Ovary (tissue), 3 donors: ENCODE results near the gene RNF208.

Experiments
- EP300 ChIP-seq: sonication (generic); formaldehyde crosslinking; IDR thresholded peaks from one replicate; pipeline ENCODE4 v1.6.1; 2017; ENCODE audit warnings: antibody characterized with exemption
- POLR2A ChIP-seq: fragments of 450-650 bp; IDR thresholded peaks from one replicate; pipeline ENCODE4 v1.6.1; 2017; ENCODE audit warnings: antibody characterized with exemption, mild to moderate bottlenecking, moderate library complexity
- TF ChIP-seq, protein P1 (sequence below), 3 donors: fragments of 450-650 bp in 2 of 3; fragments of 200-600 bp in 1 of 3; IDR thresholded peaks; one replicate each; pipeline versions ENCODE4 v1.5.1 to v1.8.0; 2016 to 2022; ENCODE audit warnings: antibody characterized with exemption in 3 of 3, mild to moderate bottlenecking in 1 of 3
- donor health status: DM: no; HTN: no; CAD: no.

DNA sequence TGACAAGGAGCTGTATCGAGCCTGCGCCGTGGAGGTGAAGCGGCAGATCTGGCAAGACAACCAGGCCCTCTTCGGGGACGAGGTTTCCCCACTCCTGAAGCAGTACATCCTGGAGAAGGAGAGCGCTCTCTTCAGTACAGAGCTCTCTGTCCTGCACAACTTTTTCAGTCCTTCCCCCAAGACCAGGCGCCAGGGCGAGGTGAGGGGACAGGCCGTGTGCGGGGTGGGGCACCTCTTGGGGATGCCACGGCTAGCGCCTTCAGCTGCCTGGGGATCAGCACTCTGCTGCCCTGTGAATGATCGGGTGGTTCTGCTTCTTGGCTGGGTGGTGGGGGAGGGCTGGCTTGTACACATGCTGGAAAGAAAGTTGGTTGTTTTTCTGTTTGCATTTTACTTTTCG lies 34.8 kb upstream of the RNF208 start:
- TF ChIP-seq, protein P1, sequence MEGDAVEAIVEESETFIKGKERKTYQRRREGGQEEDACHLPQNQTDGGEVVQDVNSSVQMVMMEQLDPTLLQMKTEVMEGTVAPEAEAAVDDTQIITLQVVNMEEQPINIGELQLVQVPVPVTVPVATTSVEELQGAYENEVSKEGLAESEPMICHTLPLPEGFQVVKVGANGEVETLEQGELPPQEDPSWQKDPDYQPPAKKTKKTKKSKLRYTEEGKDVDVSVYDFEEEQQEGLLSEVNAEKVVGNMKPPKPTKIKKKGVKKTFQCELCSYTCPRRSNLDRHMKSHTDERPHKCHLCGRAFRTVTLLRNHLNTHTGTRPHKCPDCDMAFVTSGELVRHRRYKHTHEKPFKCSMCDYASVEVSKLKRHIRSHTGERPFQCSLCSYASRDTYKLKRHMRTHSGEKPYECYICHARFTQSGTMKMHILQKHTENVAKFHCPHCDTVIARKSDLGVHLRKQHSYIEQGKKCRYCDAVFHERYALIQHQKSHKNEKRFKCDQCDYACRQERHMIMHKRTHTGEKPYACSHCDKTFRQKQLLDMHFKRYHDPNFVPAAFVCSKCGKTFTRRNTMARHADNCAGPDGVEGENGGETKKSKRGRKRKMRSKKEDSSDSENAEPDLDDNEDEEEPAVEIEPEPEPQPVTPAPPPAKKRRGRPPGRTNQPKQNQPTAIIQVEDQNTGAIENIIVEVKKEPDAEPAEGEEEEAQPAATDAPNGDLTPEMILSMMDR (IDR thresholded peaks at IDR 0.05) = no peak
- TF ChIP-seq POLR2A (no peak), EP300 (no peak)
